K562 (cell line): ENCODE data around the gene MIS18A. TPM values are rescaled to one million over a fixed set of nuclear protein-coding genes. Genes with fewer than 3 reads are reported as not detected.
A peak's percentile ranks its signal among the peaks of the same experiment; 100 is the strongest.

Experiments
- ATAC-seq: fragments of 200-7000 bp; cut with Tn5 transposase; 3 replicates; pipeline ENCODE4 v1.9.1; 2020; ENCODE audit warnings: moderate library complexity
- BruUV-seq: library from RNA; stranded (reverse); fragments of 400-500 nt; replicated peaks from 2 replicates; lab custom pipeline; 2021; lab: Mats Ljungman, UMichigan
- CTCF ChIA-PET: fragments of 300-600 bp; formaldehyde crosslinking; extraction: SDS; loops from one replicate; lab custom pipeline; 2021; ENCODE audit warnings: low intra/inter-chr PET ratio; lab: Yijun Ruan, JAX
- POLR2A ChIA-PET: fragments of 300-600, 350-650 bp; sonication (Branson Sonifier 250); formaldehyde crosslinking; extraction: SDS; loops from one replicate; lab custom pipeline; 2021; ENCODE audit warnings: antibody characterized with exemption, inconsistent platforms; lab: Yijun Ruan, JAX
- DNase-seq, 4 experiments: peaks; one replicate each; pipeline versions ENCODE4 v3.0.0 to v3.0.0-alpha.2; 2011 to 2018; ENCODE audit warnings: low spot score in 3 of 4, mixed read lengths in 3 of 4; ENCODE audit errors: extremely low read depth in 1 of 4
- FAIRE-seq: peaks from 2 replicates; lab custom pipeline; 2011; peaks lifted over from hg19 to GRCh38; lab: Jason Lieb, UNC
- H2AFZ ChIP-seq: 2 replicates; pipeline ENCODE4 v1.6.0; 2011; ENCODE audit warnings: low read depth, low read length, control low read depth, inconsistent platforms
- H3K27ac ChIP-seq: fragments of 200-600 bp; 3 replicates; pipeline ENCODE4 v1.8.0; 2011; ENCODE audit warnings: low read depth, mild to moderate bottlenecking, control low read depth, inconsistent platforms, low read length, moderate library complexity, mixed read lengths; ENCODE audit errors: extremely low read depth
- H3K27me3 ChIP-seq, 2 experiments: fragments of 300-600 bp in 1 of 2; 2 replicates in 1 of 2; 3 replicates in 1 of 2; pipeline versions ENCODE4 v1.6.0 to v1.8.0; 2011; ENCODE audit warnings: inconsistent platforms in 2 of 2, low read length in 2 of 2, mild to moderate bottlenecking in 1 of 2, mixed read lengths in 1 of 2, moderate library complexity in 1 of 2; ENCODE audit not compliant: control insufficient read depth in 2 of 2, insufficient read depth in 2 of 2
- H3K36me3 ChIP-seq: fragments of 300-600 bp; 3 replicates; pipeline ENCODE4 v1.8.0; 2011; ENCODE audit warnings: mild to moderate bottlenecking, low read length, inconsistent platforms; ENCODE audit not compliant: control insufficient read depth, insufficient read depth
- H3K4me1 ChIP-seq, 2 experiments: fragments of 200-600 bp in 1 of 2; replicated peaks in 1 of 2; 2 replicates in 1 of 2; 3 replicates in 1 of 2; pipeline versions ENCODE4 v1.5.1 to v1.8.0; 2011; ENCODE audit warnings: inconsistent platforms in 2 of 2, low read length in 2 of 2, mild to moderate bottlenecking in 1 of 2, mixed read lengths in 1 of 2, moderate library complexity in 1 of 2; ENCODE audit not compliant: control insufficient read depth in 2 of 2, insufficient read depth in 2 of 2
- H3K4me2 ChIP-seq: 2 replicates; pipeline ENCODE4 v1.6.1; 2011; ENCODE audit warnings: low read length, control low read depth, inconsistent platforms, mixed read lengths; ENCODE audit not compliant: insufficient read depth
- H3K4me3 ChIP-seq: fragments of 200-600 bp; sonication (generic), shearing (Covaris generic); 2 replicates; pipeline ENCODE4 v1.5.1; 2016; ENCODE audit warnings: control low read depth, inconsistent platforms
- H3K79me2 ChIP-seq: fragments of 200-600 bp; 3 replicates; pipeline ENCODE4 v1.8.0; 2011; ENCODE audit warnings: low read length, inconsistent platforms; ENCODE audit not compliant: control insufficient read depth, insufficient read depth
- H3K9ac ChIP-seq, 2 experiments: 2 replicates each; pipeline versions ENCODE4 v1.6.0 to v1.6.1; 2011; ENCODE audit warnings: low read depth in 2 of 2, low read length in 2 of 2, control low read depth in 1 of 2, inconsistent platforms in 1 of 2, mild to moderate bottlenecking in 1 of 2, mixed read lengths in 1 of 2; ENCODE audit not compliant: insufficient read depth in 1 of 2
- H3K9me1 ChIP-seq: one replicate; pipeline ENCODE4 v1.6.0; 2011; ENCODE audit warnings: inconsistent platforms, mild to moderate bottlenecking, low read length, moderate library complexity; ENCODE audit not compliant: control insufficient read depth, insufficient read depth
- H3K9me3 ChIP-seq: replicated peaks from 2 replicates; pipeline ENCODE4 v1.5.1; 2011; ENCODE audit warnings: low read depth, low read length, inconsistent platforms; ENCODE audit not compliant: control insufficient read depth, insufficient read depth
- H4K20me1 ChIP-seq: replicated peaks from 2 replicates; pipeline ENCODE4 v1.6.1; 2011; ENCODE audit warnings: low read length, inconsistent platforms, mixed read lengths; ENCODE audit not compliant: control insufficient read depth, insufficient read depth
- BCOR ChIP-seq: fragments of 450-650 bp; IDR thresholded peaks from 2 replicates; pipeline ENCODE4 v1.6.1; 2016
- ETV6 ChIP-seq, 3 experiments: fragments of 150-350 bp in 1 of 3; sonication (generic) in 1 of 3; formaldehyde crosslinking in 1 of 3; IDR thresholded peaks; 2 replicates each; pipeline versions ENCODE4 v1.6.1 to v1.8.0; 2014 to 2022; ENCODE audit warnings: borderline replicate concordance in 2 of 3, low read depth in 2 of 3, antibody characterized with exemption in 1 of 3, low read length in 1 of 3, mild to moderate bottlenecking in 1 of 3, missing genetic modification reagents in 1 of 3
- HEY1 ChIP-seq: fragments of 250-450 bp; sonication (Bioruptor Pico); IDR thresholded peaks from 2 replicates; pipeline ENCODE4 v1.5.0; 2020; ENCODE audit warnings: mild to moderate bottlenecking, moderate library complexity, borderline replicate concordance
- RBM25 ChIP-seq: fragments of 200-400 bp; formaldehyde crosslinking; IDR thresholded peaks from 2 replicates; pipeline ENCODE4 v1.6.1; 2018; ENCODE audit warnings: low read length, low read depth, moderate library complexity; ENCODE audit not compliant: severe bottlenecking
- SIX5 ChIP-seq, 2 experiments: IDR thresholded peaks; 2 replicates each; pipeline ENCODE4 v1.6.1; 2011; ENCODE audit warnings: low read length in 2 of 2, borderline replicate concordance in 1 of 2, low read depth in 1 of 2, mild to moderate bottlenecking in 1 of 2, moderate library complexity in 1 of 2; ENCODE audit not compliant: insufficient read depth in 1 of 2
- ZNF133 ChIP-seq: fragments of 250-450 bp; sonication (Bioruptor Pico); IDR thresholded peaks from 2 replicates; pipeline ENCODE4 v1.4.0; 2020; ENCODE audit warnings: mild to moderate bottlenecking
- ZNF780A ChIP-seq: fragments of 250-450 bp; sonication (Bioruptor Pico); IDR thresholded peaks from 2 replicates; pipeline ENCODE4 v1.5.0; 2021; ENCODE audit warnings: mild to moderate bottlenecking
- WGBS: fragments of 100-300 bp; shearing (Covaris generic); methylation state at CpG from one replicate; pipeline ENCODE4 v1.1.6; 2016; ENCODE audit warnings: low coverage, mixed read lengths; ENCODE audit not compliant: insufficient coverage; ENCODE audit errors: missing lambda C conversion rate; 5-methylcytosine and 5-hydroxymethylcytosine counted together
- in situ Hi-C: fragments of 300-500 bp; cut with MboI; formaldehyde crosslinking; loops from 4 replicates; pipeline ENCODE4 v1.15.0; 2018; ENCODE audit warnings: inconsistent platforms, mixed read lengths
- intact Hi-C: fragments of 100-400 bp; cut with micrococcal nuclease; formaldehyde crosslinking; loops from 2 replicates; pipeline ENCODE4 v1.14.2; 2022
- polyA plus RNA-seq, 8 experiments: library from polyadenylated mRNA; depleted of rRNA in 4 of 8; stranded (reverse) in 5 of 8; unstranded in 3 of 8; fragments of >200 nt; fragmentation: Nextera tagmentation in 2 of 8; fragmentation: Illumina TruSeq in 1 of 8; extraction: Ambion mirVana in 2 of 8; extraction: Trizol in 1 of 8; gene quantifications; 2 replicates each; pipeline versions ENCODE4 v1.2.1 to v1.2.3, GENCODE V29; 2011 to 2014; ENCODE audit warnings: inconsistent platforms in 1 of 8, missing spikeins in 1 of 8
- total RNA-seq, 7 experiments: library from RNA; depleted of rRNA in 6 of 7; stranded (reverse); fragments of >200 nt in 6 of 7; fragmentation: Illumina TruSeq in 2 of 7; extraction: Trizol in 2 of 7; gene quantifications; 2 replicates each; pipeline versions ENCODE4 v1.2.1 to v1.2.3, GENCODE V29; 2011 to 2021; ENCODE audit warnings: low replicate concordance in 1 of 7
- TF ChIP-seq, protein P1 (sequence below), 2 experiments: fragments of 250-450 bp in 1 of 2; fragments of 450-650 bp in 1 of 2; sonication (Bioruptor Pico) in 1 of 2; IDR thresholded peaks; 2 replicates each; pipeline versions ENCODE4 v1.6.1 to v1.8.0; 2016 to 2021; ENCODE audit warnings: mild to moderate bottlenecking in 2 of 2, moderate library complexity in 2 of 2, missing compliant biosample characterization in 1 of 2, missing genetic modification characterization in 1 of 2
- TF ChIP-seq, protein P2 (sequence below): sonication (generic); formaldehyde crosslinking; IDR thresholded peaks from 2 replicates; pipeline ENCODE4 v1.8.0; 2023; ENCODE audit warnings: mild to moderate bottlenecking, missing genetic modification reagents

MIS18A gene
- total and polyA plus RNA-seq, 9 of the 15 experiments (the other 6 are each of a cell fraction or from before 2014, with no cell fraction given): 17.7 to 75.3 (median 60.3) TPM

DNA sequence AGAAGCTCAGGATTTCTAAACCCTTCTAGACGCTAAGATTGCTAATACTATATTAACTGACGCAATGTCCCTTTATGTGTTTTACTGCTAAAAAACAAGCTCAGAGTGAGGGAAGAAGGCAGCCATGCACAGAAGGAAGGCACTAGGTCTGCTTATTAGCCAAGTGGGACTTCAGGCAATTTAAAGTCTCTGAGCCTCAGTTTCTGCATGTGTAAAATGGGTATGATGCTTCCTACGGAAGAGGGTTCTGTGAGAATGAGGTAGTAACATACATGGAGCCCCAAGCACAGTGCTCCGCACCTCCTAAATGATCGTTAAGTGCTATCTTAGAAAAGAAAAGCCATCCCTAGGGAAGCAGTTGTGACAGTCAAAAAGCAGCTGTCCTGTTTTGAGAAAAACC is 16.9 kb downstream of the MIS18A start:
- H4K20me1 ChIP-seq: no peaks in the 10 kb centered on the region
- intact Hi-C loops (no loop called here), in situ Hi-C loops (no loop called here)
- ChIA-PET POLR2A (interaction anchor here (1.1 kb wide), 1 partner anchor 11 kb away, joined by 4 read pairs; no protein-coding TSS in a partner anchor), CTCF (interaction anchor here (0.6 kb wide), 1 partner anchor 932 kb away, joined by 3 read pairs; no protein-coding TSS in a partner anchor)
- FAIRE-seq (no peak), DNase-seq (no peak), ATAC-seq (no peak)
- H3K27me3 ChIP-seq: peaks cover 20 to 23% of the 10 kb centered on the region in 2 experiments; a peak in 4 of 5 replicates
- no peak overlapping the region for H3K9ac ChIP-seq
- no peak overlapping the region for H2AFZ ChIP-seq
- H3K79me2 ChIP-seq: no peaks in the 10 kb centered on the region
- H3K36me3 ChIP-seq: peaks cover 2% of the 10 kb centered on the region; the same call in 1 of the 3 replicates
- TF ChIP-seq BCOR (peak; percentile 83), ZNF780A (CRISPR knock-in tag) (no peak), RBM25 (peak; percentile 95)
- TF ChIP-seq, protein P1, sequence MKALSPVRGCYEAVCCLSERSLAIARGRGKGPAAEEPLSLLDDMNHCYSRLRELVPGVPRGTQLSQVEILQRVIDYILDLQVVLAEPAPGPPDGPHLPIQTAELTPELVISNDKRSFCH (CRISPR knock-in tag; IDR thresholded peaks at IDR 0.05): no peak
- TF ChIP-seq, protein P1 (tag; IDR thresholded peaks at IDR 0.05): no peak
- no peak overlapping the region for H3K4me2 ChIP-seq
- WGBS: 38% methylated on average over 5 of the region's 5 CpGs
- 0 out of 5 replicates have a peak, but pooled peaks cover 0 to 3% of the 10 kb centered on the region in 2 experiments for H3K4me1 ChIP-seq
- BruUV-seq: no TSS peak
- no peak overlapping the region for H3K27ac ChIP-seq
- no peaks in the 10 kb centered on the region for H3K9me3 ChIP-seq
- no peak overlapping the region for H3K4me3 ChIP-seq
- no peaks in the 10 kb centered on the region for H3K9me1 ChIP-seq

DNA sequence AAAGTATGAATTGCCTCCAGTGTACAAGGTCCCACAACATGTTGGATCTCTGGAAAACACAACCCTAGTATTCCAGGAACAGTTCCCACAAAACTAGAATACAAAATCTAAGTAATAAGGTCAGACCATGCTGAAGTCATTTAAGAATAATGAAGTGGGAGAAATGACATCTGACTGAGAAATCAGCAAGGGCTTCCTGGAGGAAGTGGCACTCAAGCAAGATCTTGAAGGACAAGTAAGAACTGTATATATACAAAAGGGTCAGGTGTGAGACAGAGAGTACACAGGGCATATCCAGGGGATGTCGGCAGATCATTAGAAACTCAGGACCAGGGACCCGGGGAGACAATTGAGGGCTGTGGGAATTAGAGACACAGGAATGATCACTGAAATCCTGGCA is 18.7 kb downstream of the MIS18A start:
- CTCF ChIA-PET: no interaction called here
- 14% methylated on average over 2 of the region's 2 CpGs for WGBS
- no TSS peak for BruUV-seq
- TF ChIP-seq ZNF133 (no peak), HEY1 (no peak), RBM25 (peak; percentile 29), ETV6 (IDR thresholded peaks at IDR 0.05; ENCODE audit: borderline replicate concordance in 1 of 2, low read depth in 2 of 2, low read length in 1 of 2) (no peak), ETV6 (CRISPR knock-in tag; IDR thresholded peaks at IDR 0.05; ENCODE audit: borderline replicate concordance) (no peak), SIX5 (IDR thresholded peaks at IDR 0.05; ENCODE audit: borderline replicate concordance in 1 of 2, insufficient read depth in 1 of 2, low read depth in 1 of 2, low read length in 2 of 2) (no peak)
- TF ChIP-seq, protein P2, sequence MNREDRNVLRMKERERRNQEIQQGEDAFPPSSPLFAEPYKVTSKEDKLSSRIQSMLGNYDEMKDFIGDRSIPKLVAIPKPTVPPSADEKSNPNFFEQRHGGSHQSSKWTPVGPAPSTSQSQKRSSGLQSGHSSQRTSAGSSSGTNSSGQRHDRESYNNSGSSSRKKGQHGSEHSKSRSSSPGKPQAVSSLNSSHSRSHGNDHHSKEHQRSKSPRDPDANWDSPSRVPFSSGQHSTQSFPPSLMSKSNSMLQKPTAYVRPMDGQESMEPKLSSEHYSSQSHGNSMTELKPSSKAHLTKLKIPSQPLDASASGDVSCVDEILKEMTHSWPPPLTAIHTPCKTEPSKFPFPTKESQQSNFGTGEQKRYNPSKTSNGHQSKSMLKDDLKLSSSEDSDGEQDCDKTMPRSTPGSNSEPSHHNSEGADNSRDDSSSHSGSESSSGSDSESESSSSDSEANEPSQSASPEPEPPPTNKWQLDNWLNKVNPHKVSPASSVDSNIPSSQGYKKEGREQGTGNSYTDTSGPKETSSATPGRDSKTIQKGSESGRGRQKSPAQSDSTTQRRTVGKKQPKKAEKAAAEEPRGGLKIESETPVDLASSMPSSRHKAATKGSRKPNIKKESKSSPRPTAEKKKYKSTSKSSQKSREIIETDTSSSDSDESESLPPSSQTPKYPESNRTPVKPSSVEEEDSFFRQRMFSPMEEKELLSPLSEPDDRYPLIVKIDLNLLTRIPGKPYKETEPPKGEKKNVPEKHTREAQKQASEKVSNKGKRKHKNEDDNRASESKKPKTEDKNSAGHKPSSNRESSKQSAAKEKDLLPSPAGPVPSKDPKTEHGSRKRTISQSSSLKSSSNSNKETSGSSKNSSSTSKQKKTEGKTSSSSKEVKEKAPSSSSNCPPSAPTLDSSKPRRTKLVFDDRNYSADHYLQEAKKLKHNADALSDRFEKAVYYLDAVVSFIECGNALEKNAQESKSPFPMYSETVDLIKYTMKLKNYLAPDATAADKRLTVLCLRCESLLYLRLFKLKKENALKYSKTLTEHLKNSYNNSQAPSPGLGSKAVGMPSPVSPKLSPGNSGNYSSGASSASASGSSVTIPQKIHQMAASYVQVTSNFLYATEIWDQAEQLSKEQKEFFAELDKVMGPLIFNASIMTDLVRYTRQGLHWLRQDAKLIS (CRISPR knock-in tag): no peak

More for the DNA sequence above, 18.7 kb downstream of the MIS18A start:
- Histone ChIP-seq H3K27me3 (peaks cover 34 to 36% of the 10 kb centered on the region in 2 experiments), H3K27ac (no peak overlapping the region), H3K4me1 (0 out of 5 replicates have a peak, but pooled peaks cover 0 to 3% of the 10 kb centered on the region in 2 experiments), H3K4me3 (no peak overlapping the region), H3K36me3 (no peaks in the 10 kb centered on the region), H3K4me2 (no peak overlapping the region), H3K9ac (no peak overlapping the region), H3K9me1 (no peaks in the 10 kb centered on the region), H3K79me2 (no peaks in the 10 kb centered on the region), H4K20me1 (no peaks in the 10 kb centered on the region), H3K9me3 (no peaks in the 10 kb centered on the region), H2AFZ (no peak overlapping the region)
- in situ Hi-C loops (no loop called here), intact Hi-C loops (no loop called here)
- POLR2A ChIA-PET: interaction anchor here (0.6 to 1.0 kb wide), 2 partner anchors 9 to 296 kb away, joined by 3 to 4 read pairs; no protein-coding TSS in a partner anchor
- FAIRE-seq (no peak), ATAC-seq (no peak), DNase-seq (no peak)
